GM18873 (cell line): ENCODE results near the gene NXPE1.
"Not testable (repeated sequence)": the region's sequence is repeated elsewhere in the genome, so short reads cannot be mapped to it uniquely, and the experiment has no call there.

Experiments
- ATAC-seq: cut with Tn5 transposase; IDR thresholded peaks from one replicate; pipeline ENCODE4 v1.9.1; 2021; ENCODE audit warnings: mild to moderate bottlenecking, moderate library complexity, moderate number of reproducible peaks; ENCODE audit not compliant: unreplicated experiment, low FRiP score

The NXPE1 gene

GRCh38 chr11:114559425-114560310, at the start of gene NXPE1:
NXPE1 (minus strand) TSS chr11:114559881; CDS start chr11:114551201, 8,680 bp downstream.
- no peak for ATAC-seq

GRCh38 chr11:114609429-114609828, 49.7 kb upstream of the NXPE1 start:
- ATAC-seq, result no peak

GRCh38 chr11:114608605-114609004, 48.9 kb upstream of the NXPE1 start:
- ATAC-seq, result not testable (repeated sequence)

GRCh38 chr11:114607753-114608459, 48.2 kb upstream of the NXPE1 start:
- no peak for ATAC-seq

- ATAC-seq, result not testable (repeated sequence)
These were observed 47.1 kb upstream of the NXPE1 start for GRCh38 chr11:114606802-114607075.

- ATAC-seq, result no peak
These were observed 46.5 kb upstream of the NXPE1 start for GRCh38 chr11:114606003-114606801.

- no peak for ATAC-seq
These were observed 45.7 kb upstream of the NXPE1 start for GRCh38 chr11:114605370-114605769.

- ATAC-seq, result no peak
These were observed 45.2 kb upstream of the NXPE1 start for GRCh38 chr11:114604886-114605285.

GRCh38 chr11:114604179-114604813, 44.6 kb upstream of the NXPE1 start:
- ATAC-seq, result no peak

- ATAC-seq, result not testable (repeated sequence)
These were observed 43.5 kb upstream of the NXPE1 start for GRCh38 chr11:114603151-114603550.

- no peak for ATAC-seq
These were observed 38.8 kb upstream of the NXPE1 start for GRCh38 chr11:114598461-114598860.

- ATAC-seq, result no peak
These were observed 36.7 kb upstream of the NXPE1 start for GRCh38 chr11:114596175-114596919.

- ATAC-seq, result no peak
These were observed 35.9 kb upstream of the NXPE1 start, which contains the start of gene NXPE4 for GRCh38 chr11:114595571-114595970. NXPE4 (minus strand) TSS chr11:114595786; CDS start chr11:114594759, 1,027 bp downstream.

GRCh38 chr11:114594703-114595102, 35.0 kb upstream of the NXPE1 start:
- no peak for ATAC-seq

- no peak for ATAC-seq
These were observed 27.8 kb upstream of the NXPE1 start for GRCh38 chr11:114587398-114587953.

- ATAC-seq, result no peak
These were observed 27.1 kb upstream of the NXPE1 start for GRCh38 chr11:114586797-114587196.

- no peak for ATAC-seq
These were observed 12.0 kb upstream of the NXPE1 start for GRCh38 chr11:114571712-114572111.

- ATAC-seq, result no peak
These were observed 10.1 kb upstream of the NXPE1 start for GRCh38 chr11:114569801-114570200.

GRCh38 chr11:114566276-114566675, 6.6 kb upstream of the NXPE1 start:
- ATAC-seq, result no peak
